ENCODE data around the gene PCDH9. TPM values are rescaled to one million over a fixed set of nuclear protein-coding genes. Genes with fewer than 3 reads are reported as not detected.

Gene PCDH9
- total RNA-seq, 4 donors from 2014 or later, result 2.8 to 22.4 (median 12.9) TPM

DNA sequence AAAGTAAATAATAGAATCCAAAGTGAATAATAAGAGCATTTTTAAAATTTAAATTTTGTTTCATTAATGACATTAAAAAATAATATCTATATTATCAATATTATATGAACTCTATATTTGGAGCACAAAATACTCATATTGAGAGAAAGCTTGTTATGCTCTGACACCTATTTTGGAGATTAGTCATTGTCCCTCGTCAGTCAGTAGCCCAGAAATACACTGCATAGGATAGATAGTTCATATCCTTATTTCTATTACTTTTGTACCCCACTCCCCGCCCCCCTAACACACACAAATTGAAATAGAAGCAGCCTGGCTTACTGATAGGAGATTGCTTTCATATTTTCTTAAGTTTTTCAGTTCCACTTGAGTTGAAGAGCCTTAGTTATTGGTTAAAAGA lies 652.8 kb downstream of the PCDH9 start:
- intact Hi-C loops (cut with DNase I), result no loop called here
- Histone ChIP-seq H3K27me3 (no peaks in the 10 kb centered on the region), H3K36me3 (no peaks in the 10 kb centered on the region), H3K4me3 (replicated peaks in 1 of 3) (no peak overlapping the region), H3K27ac (no peak overlapping the region), H3K4me1 (no peaks in the 10 kb centered on the region), H3K9me3 (no peaks in the 10 kb centered on the region)
- no peak for DNase-seq
- TF ChIP-seq CTCF (IDR thresholded peaks at IDR 0.05), result no peak
- no peak for TF ChIP-seq POLR2A (IDR thresholded peaks at IDR 0.05)
- WGBS, 2 donors, result 87 to 92% methylated on average over 2 of the region's 2 CpGs

DNA sequence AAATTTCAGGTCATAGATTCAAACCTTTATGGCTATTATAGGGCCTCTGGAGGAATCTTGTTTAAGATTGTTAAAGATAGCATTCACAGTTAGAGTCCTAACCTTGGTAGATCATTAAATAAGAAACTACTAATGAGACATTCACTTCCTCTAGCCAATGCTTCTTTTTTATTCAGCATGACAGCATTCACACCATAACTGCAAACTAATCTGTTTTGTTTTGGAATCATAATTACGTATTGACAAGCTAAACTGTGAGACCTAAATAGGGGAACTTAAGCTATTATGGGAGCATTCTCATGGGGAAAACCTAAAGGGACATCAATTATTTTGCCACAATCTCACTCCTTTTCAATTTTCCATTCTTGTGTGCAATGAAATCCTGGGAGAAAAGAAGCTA lies 653.8 kb downstream of the PCDH9 start:
- Histone ChIP-seq H3K9me3 (no peaks in the 10 kb centered on the region), H3K27ac (no peak overlapping the region), H3K4me3 (replicated peaks in 1 of 3) (no peak overlapping the region), H3K27me3 (no peaks in the 10 kb centered on the region), H3K36me3 (no peaks in the 10 kb centered on the region), H3K4me1 (no peaks in the 10 kb centered on the region)
- WGBS, 2 donors, result 92% methylated on average over 1 of the region's 1 CpG
- DNase-seq, result no peak
- TF ChIP-seq POLR2A (IDR thresholded peaks at IDR 0.05) (no peak), CTCF (IDR thresholded peaks at IDR 0.05) (no peak)
- intact Hi-C loops (cut with DNase I), result no loop called here

GRCh38 chr13:66574606-66575005 lies 655.5 kb downstream of the PCDH9 start:
- Histone ChIP-seq H3K9me3 (no peaks in the 10 kb centered on the region), H3K4me1 (no peaks in the 10 kb centered on the region), H3K4me3 (replicated peaks in 1 of 3) (no peak overlapping the region), H3K36me3 (no peaks in the 10 kb centered on the region), H3K27me3 (no peaks in the 10 kb centered on the region), H3K27ac (no peak overlapping the region)
- intact Hi-C loops (cut with DNase I), result no loop called here
- no peak for TF ChIP-seq CTCF (IDR thresholded peaks at IDR 0.05)
- TF ChIP-seq POLR2A (IDR thresholded peaks at IDR 0.05), result no peak
- no peak for DNase-seq
- 89 to 91% methylated on average over 6 of the region's 6 CpGs for WGBS, 2 donors

GRCh38 chr13:66567899-66568612 lies 662.1 kb downstream of the PCDH9 start:
- 92 to 97% methylated on average over 5 of the region's 5 CpGs for WGBS, 2 donors
- H3K4me1 ChIP-seq, result no peaks in the 10 kb centered on the region
- no peaks in the 10 kb centered on the region for H3K27me3 ChIP-seq
- H3K36me3 ChIP-seq, result no peaks in the 10 kb centered on the region
- intact Hi-C loops (cut with DNase I), result no loop called here
- H3K4me3 ChIP-seq (replicated peaks in 1 of 3), result no peak overlapping the region
- H3K27ac ChIP-seq, result no peak overlapping the region
- H3K9me3 ChIP-seq, result no peaks in the 10 kb centered on the region
- DNase-seq, result no peak
- TF ChIP-seq CTCF (IDR thresholded peaks at IDR 0.05) (no peak), POLR2A (IDR thresholded peaks at IDR 0.05) (no peak)

GRCh38 chr13:66565279-66565678 lies 664.9 kb downstream of the PCDH9 start:
- Histone ChIP-seq H3K27ac (no peak overlapping the region), H3K36me3 (no peaks in the 10 kb centered on the region), H3K4me3 (replicated peaks in 1 of 3) (no peak overlapping the region), H3K27me3 (no peaks in the 10 kb centered on the region), H3K4me1 (no peaks in the 10 kb centered on the region), H3K9me3 (no peaks in the 10 kb centered on the region)
- intact Hi-C loops (cut with DNase I), result no loop called here
- TF ChIP-seq POLR2A (IDR thresholded peaks at IDR 0.05) (no peak), CTCF (IDR thresholded peaks at IDR 0.05) (no peak)
- no peak for DNase-seq

Data from thyroid gland (tissue), 4 donors.